ENCODE data around the gene PRKCB. TPM values are rescaled to one million over a fixed set of nuclear protein-coding genes. Genes with fewer than 3 reads are reported as not detected.

Gene PRKCB
- total RNA-seq, 4 donors from 2014 or later: 2.0 to 8.6 (median 4.0) TPM

DNA sequence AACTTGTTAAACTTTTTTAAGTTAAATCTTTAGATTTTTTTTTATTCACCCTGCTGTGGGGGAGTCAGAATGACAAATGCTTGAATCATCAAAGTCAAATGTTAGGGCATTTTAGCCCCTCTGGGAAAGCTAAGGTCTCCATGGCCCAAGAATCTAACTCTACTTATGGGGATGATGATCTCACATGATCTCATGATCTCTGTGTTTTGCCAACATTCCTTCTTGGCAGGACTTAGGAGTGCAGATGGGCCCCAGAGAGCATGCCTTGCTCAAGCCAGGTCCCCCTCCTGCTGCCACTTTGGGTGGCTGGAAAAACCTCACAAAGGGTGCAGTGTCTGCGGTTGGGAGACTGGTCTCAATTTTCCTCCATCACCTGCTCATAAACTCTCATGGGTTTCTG lies 108.6 kb downstream of the PRKCB start:
- H3K36me3 ChIP-seq: no peaks in the 10 kb centered on the region
- WGBS, 2 donors: 69 to 89% methylated on average over 1 of the region's 1 CpG
- no peaks in the 10 kb centered on the region for H3K9me3 ChIP-seq
- H3K4me3 ChIP-seq (replicated peaks in 1 of 3): no peak overlapping the region
- H3K27ac ChIP-seq: no peak overlapping the region
- TF ChIP-seq, protein P1, sequence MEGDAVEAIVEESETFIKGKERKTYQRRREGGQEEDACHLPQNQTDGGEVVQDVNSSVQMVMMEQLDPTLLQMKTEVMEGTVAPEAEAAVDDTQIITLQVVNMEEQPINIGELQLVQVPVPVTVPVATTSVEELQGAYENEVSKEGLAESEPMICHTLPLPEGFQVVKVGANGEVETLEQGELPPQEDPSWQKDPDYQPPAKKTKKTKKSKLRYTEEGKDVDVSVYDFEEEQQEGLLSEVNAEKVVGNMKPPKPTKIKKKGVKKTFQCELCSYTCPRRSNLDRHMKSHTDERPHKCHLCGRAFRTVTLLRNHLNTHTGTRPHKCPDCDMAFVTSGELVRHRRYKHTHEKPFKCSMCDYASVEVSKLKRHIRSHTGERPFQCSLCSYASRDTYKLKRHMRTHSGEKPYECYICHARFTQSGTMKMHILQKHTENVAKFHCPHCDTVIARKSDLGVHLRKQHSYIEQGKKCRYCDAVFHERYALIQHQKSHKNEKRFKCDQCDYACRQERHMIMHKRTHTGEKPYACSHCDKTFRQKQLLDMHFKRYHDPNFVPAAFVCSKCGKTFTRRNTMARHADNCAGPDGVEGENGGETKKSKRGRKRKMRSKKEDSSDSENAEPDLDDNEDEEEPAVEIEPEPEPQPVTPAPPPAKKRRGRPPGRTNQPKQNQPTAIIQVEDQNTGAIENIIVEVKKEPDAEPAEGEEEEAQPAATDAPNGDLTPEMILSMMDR (IDR thresholded peaks at IDR 0.05): no peak
- TF ChIP-seq POLR2A (IDR thresholded peaks at IDR 0.05): no peak
- intact Hi-C loops (cut with DNase I): no loop called here
- no peak for DNase-seq
- no peaks in the 10 kb centered on the region for H3K27me3 ChIP-seq
- no peaks in the 10 kb centered on the region for H3K4me1 ChIP-seq

DNA sequence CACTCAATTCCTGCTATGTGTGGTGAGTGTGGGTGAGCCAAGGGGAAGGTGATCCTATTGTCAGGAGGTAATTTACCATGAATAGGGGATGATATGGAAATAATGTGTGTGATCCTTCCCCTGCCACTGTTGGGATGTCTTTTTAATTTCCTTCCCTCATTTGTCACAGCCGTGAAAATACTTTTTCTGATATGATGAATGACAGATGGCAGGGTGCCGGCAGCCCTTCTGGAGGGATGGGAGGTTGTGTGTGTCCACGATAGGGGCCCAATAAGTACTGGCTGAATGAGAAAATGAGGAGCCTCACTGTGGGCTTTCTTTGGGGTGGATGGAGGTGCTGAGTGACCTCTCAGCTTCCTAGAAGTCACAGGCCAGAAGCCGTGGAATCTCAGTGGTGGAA lies 109.5 kb downstream of the PRKCB start:
- Histone ChIP-seq H3K4me1 (no peaks in the 10 kb centered on the region), H3K9me3 (no peaks in the 10 kb centered on the region), H3K27ac (no peak overlapping the region), H3K36me3 (no peaks in the 10 kb centered on the region), H3K27me3 (no peaks in the 10 kb centered on the region), H3K4me3 (replicated peaks in 1 of 3) (no peak overlapping the region)
- intact Hi-C loops (cut with DNase I): no loop called here
- no peak for DNase-seq
- 72 to 86% methylated on average over 4 of the region's 4 CpGs for WGBS, 2 donors
- TF ChIP-seq POLR2A (IDR thresholded peaks at IDR 0.05): no peak
- TF ChIP-seq, protein P1 (IDR thresholded peaks at IDR 0.05): no peak

DNA sequence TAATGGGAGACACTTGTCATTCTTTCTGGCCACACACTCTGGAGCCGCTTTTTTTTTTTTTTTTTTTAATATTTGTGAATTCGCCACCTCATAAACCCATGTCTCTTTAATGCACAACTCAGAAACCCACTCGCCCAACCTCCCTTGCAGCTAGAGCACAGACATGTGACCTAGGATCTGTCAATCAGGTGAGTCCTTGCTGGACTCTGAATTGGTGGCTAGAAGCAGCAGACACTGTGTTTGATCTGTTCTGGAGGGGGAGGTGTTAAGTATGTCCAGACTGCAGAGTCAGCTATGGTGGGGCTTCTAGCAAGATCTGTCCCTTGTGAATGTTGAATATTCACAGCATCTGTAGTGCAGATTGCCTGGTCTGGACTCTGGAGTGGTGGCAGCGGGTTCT lies 112.1 kb downstream of the PRKCB start:
- Histone ChIP-seq H3K27me3 (no peaks in the 10 kb centered on the region), H3K9me3 (no peaks in the 10 kb centered on the region), H3K36me3 (no peaks in the 10 kb centered on the region), H3K4me3 (replicated peaks in 1 of 3) (no peak overlapping the region), H3K27ac (no peak overlapping the region), H3K4me1 (no peaks in the 10 kb centered on the region)
- TF ChIP-seq, protein P1 (IDR thresholded peaks at IDR 0.05): no peak
- no peak for TF ChIP-seq POLR2A (IDR thresholded peaks at IDR 0.05)
- 66 to 68% methylated on average over 4 of the region's 4 CpGs for WGBS, 2 donors
- intact Hi-C loops (cut with DNase I): no loop called here
- no peak for DNase-seq

DNA sequence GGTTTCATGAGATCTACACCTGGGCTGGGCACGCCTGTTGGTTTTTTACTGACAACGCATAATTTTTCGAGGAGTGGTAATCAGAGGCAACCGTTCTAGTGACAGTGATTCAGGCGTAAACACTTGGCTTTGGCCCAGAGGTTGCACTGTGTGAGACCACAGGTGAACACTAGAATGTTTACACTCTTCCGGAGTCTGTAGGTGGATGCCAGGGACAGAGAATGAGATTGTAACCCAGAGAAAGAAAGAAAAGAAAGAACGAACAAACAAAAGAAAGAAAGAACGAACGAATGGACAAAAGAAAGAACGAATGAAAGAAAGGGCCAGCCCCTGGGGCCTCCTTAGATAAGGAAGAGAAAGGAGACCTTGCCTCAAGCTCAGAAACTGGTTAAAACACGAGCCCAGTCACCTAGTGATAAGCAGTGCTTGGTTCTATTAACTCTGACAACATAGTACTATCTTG lies 113.2 kb downstream of the PRKCB start:
- 77 to 80% methylated on average over 11 of the region's 11 CpGs for WGBS, 2 donors
- no peak overlapping the region for H3K27ac ChIP-seq
- no peaks in the 10 kb centered on the region for H3K27me3 ChIP-seq
- peak in 1 of 2 donors; percentile 21 for DNase-seq
- TF ChIP-seq, protein P1 (IDR thresholded peaks at IDR 0.05): no peak
- no peak for TF ChIP-seq POLR2A (IDR thresholded peaks at IDR 0.05)
- no peaks in the 10 kb centered on the region for H3K36me3 ChIP-seq
- no peaks in the 10 kb centered on the region for H3K9me3 ChIP-seq
- intact Hi-C loops (cut with DNase I): no loop called here
- H3K4me3 ChIP-seq (replicated peaks in 1 of 3): no peak overlapping the region
- no peaks in the 10 kb centered on the region for H3K4me1 ChIP-seq

DNA sequence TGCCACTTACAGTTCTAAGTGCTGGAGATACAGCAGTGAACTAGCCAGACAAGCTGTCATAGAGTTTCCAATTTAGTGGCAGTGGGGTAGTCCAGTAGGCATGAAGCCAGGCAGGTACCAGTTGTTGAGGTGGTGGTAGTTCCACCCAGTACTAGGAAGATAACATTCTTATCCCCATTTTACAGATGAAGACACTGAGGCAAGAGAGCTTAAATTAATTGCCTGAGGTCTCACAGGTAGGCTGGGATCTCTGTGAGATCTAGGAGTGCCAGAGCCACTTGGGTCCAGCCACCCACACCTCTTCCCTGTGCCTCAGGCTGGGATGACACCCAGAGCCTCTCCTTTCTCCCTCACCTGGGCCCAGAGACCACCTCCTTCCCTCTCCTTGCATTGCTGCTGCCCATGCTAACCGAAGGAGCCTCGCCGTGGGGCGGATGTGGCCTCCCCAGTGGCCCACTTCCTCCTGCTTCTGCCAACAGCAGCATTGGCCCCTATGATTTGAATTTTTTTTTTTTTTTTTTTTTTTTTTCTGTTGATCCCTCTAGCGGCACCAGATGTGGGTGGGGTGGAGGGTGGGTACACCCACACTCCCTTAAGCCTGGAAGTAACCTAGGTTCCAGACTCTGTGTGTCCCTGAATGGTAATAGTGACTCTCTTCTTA lies 114.0 kb downstream of the PRKCB start:
- H3K4me3 ChIP-seq (replicated peaks in 1 of 3): no peak overlapping the region
- H3K36me3 ChIP-seq: no peaks in the 10 kb centered on the region
- DNase-seq: peak; percentile 6 to 23
- intact Hi-C loops (cut with DNase I): no loop called here
- H3K4me1 ChIP-seq: no peaks in the 10 kb centered on the region
- no peak overlapping the region for H3K27ac ChIP-seq
- 64 to 83% methylated on average over 5 of the region's 5 CpGs for WGBS, 2 donors
- TF ChIP-seq POLR2A (IDR thresholded peaks at IDR 0.05): no peak
- TF ChIP-seq, protein P1 (IDR thresholded peaks at IDR 0.05): no peak
- H3K9me3 ChIP-seq: no peaks in the 10 kb centered on the region
- H3K27me3 ChIP-seq: no peaks in the 10 kb centered on the region

Measured in thyroid gland (tissue), 4 donors.